ENCODE data around the gene CDKN2B.

The CDKN2B gene

GRCh38 chr9:21994556-21995005 is 14.5 kb downstream of the CDKN2B start, which contains the start of gene CDKN2B-AS1:
TSS of gene CDKN2B-AS1 (plus strand) at chr9:21994791.
- DNase-seq (ENCODE audit: low read depth, low spot score): peak; percentile 46

DNA sequence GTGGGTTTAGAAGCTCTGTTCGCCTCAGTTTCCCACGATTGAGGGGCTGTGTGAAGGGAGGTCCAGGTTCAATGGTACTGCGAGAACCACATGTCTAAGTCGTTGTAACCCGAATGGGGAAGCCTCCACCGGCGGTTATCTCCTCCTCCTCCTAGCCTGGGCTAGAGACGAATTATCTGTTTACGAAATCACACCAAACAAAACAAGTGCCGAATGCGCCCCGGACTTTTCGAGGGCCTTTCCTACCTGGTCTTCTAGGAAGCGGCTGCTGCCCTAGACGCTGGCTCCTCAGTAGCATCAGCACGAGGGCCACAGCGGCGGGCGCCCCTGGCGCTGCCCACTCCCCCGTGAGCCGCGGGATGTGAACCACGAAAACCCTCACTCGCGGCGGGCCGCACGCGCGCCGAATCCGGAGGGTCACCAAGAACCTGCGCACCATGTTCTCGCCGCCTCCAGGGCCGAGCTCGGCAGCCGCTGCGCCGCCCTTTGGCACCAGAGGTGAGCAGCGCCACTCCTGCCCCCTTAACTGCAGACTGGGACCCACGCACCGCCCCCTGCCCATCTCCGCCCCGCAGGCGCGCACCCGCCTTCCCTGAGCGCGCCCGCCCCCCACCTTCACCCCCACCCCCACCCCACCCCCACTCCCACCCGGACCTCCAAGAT is 15.1 kb downstream of the CDKN2B start, which contains the start of gene CDKN2A:
TSS of gene CDKN2A (minus strand) at position 500 of the 663 bp plus-strand sequence.
- peak; percentile 50 for DNase-seq (ENCODE audit: low read depth, low spot score)

- no peak for DNase-seq (ENCODE audit: low read depth, low spot score)
These were observed 16.1 kb downstream of the CDKN2B start for GRCh38 chr9:21993007-21993406.

DNA sequence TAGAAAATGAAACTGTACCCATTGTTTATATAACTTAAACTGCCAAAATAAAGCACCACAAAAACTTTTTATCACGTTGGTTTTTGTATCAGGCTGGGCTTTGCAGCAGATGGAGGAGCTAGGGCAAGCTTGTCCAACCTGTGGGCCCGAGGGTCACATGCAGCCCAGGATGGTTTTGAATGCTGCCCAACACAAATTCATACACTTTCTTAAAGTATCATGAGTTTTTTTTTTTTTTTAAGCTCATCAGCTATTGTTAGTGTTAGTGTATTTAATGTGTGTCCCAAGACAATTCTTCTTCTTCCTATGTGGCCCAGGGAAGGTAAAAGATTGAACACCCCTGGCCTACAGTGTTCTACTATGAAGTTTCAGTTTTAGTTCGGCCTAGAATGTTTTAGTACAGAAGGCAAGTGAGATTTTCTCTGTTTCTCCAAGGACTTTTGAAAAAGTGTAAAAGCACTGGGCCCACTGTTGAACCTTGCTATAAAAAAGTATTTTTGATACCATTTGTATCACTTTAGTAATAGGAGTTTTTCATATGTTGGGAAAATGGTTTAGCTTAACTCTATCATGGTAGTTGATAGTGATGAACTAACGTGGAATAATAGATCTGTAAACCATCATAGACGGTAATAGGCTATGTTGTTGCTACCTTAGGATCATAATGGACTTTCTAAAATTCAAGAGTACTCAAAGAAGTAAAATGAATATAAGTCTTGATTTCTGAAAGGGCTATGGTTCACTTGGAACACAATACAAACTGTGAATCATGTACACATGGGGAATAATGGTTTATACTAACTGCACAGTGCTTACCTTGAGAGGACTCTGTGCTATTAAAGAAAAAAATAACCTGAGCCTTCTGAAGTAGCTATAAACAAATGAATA is 17.8 kb downstream of the CDKN2B start:
- DNase-seq (ENCODE audit: low read depth, low spot score): no peak

- no peak for DNase-seq (ENCODE audit: low read depth, low spot score)
These were observed 19.5 kb downstream of the CDKN2B start for GRCh38 chr9:21989440-21990189.

- no peak for DNase-seq (ENCODE audit: low read depth, low spot score)
These were observed 20.8 kb downstream of the CDKN2B start for GRCh38 chr9:21988056-21988990.

- DNase-seq (ENCODE audit: low read depth, low spot score): no peak
These were observed 23.0 kb downstream of the CDKN2B start for GRCh38 chr9:21985964-21986667.

GRCh38 chr9:21984101-21984500 is 25.0 kb downstream of the CDKN2B start:
- no peak for DNase-seq (ENCODE audit: low read depth, low spot score)

DNA sequence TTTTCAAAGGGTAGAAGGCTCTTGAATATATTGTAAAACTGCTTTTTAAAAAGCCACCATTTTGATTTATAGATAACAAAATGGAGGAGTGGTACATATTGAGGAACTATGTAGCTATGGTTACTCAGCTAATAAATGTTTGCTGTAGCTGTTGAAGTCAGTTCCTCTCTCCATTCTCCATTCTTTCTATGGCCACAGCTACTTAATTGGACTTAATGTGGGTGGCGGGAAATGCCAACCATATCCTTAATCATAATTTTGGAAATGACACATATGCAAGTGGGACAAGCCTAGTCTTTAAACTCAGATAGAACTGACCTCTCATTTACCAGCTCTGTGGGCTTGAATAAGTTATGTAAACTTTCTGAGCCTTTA is 25.6 kb downstream of the CDKN2B start:
- DNase-seq (ENCODE audit: low read depth, low spot score): no peak

- DNase-seq (ENCODE audit: low read depth, low spot score): no peak
These were observed 26.1 kb downstream of the CDKN2B start for GRCh38 chr9:21982861-21983560.

GRCh38 chr9:21982391-21982790 is 26.7 kb downstream of the CDKN2B start:
- no peak for DNase-seq (ENCODE audit: low read depth, low spot score)

DNA sequence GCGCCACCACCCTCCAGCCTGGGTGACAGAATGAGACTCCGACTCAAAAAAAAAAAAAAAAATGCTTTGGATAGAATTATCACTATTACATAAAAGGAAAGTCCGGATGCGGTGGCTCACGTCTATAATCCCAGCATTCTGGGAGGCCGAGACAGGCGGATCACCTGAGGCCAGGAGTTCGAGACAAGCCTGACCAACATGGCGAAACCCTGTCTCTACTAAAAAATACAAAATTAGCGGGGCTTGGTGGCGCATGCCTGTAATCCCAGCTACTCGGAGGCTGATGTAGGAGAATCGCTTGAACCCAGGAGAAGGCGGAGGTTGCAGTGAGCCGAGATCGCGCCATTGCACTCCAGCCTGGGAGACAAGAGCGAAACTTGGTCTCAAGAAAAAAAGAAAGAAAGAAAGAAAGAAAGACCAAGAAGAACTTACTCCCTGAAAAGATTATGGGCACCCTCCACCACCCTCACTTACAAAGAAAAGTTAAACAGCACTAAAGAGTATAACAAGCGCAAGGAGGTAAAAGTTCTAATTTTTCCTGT is 32.7 kb downstream of the CDKN2B start:
- no peak for DNase-seq (ENCODE audit: low read depth, low spot score)

DNA sequence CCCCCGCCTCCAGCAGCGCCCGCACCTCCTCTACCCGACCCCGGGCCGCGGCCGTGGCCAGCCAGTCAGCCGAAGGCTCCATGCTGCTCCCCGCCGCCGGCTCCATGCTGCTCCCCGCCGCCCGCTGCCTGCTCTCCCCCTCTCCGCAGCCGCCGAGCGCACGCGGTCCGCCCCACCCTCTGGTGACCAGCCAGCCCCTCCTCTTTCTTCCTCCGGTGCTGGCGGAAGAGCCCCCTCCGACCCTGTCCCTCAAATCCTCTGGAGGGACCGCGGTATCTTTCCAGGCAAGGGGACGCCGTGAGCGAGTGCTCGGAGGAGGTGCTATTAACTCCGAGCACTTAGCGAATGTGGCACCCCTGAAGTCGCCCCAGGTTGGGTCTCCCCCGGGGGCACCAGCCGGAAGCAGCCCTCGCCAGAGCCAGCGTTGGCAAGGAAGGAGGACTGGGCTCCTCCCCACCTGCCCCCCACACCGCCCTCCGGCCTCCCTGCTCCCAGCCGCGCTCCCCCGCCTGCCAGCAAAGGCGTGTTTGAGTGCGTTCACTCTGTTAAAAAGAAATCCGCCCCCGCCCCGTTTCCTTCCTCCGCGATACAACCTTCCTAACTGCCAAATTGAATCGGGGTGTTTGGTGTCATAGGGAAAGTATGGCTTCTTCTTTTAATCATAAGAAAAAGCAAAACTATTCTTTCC is 34.2 kb downstream of the CDKN2B start:
- peak; percentile 66 for DNase-seq (ENCODE audit: low read depth, low spot score)

DNA sequence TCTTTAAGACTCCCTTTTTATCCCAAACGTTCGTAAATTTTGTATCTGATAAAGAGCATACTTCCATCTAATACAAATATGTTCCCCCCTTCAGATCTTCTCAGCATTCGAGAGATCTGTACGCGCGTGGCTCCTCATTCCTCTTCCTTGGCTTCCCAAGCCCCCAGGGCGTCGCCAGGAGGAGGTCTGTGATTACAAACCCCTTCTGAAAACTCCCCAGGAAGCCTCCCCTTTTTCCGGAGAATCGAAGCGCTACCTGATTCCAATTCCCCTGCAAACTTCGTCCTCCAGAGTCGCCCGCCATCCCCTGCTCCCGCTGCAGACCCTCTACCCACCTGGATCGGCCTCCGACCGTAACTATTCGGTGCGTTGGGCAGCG is 34.8 kb downstream of the CDKN2B start:
- DNase-seq (ENCODE audit: low read depth, low spot score): no peak

- no peak for DNase-seq (ENCODE audit: low read depth, low spot score)
These were observed 36.7 kb downstream of the CDKN2B start for GRCh38 chr9:21972361-21972760.

DNA sequence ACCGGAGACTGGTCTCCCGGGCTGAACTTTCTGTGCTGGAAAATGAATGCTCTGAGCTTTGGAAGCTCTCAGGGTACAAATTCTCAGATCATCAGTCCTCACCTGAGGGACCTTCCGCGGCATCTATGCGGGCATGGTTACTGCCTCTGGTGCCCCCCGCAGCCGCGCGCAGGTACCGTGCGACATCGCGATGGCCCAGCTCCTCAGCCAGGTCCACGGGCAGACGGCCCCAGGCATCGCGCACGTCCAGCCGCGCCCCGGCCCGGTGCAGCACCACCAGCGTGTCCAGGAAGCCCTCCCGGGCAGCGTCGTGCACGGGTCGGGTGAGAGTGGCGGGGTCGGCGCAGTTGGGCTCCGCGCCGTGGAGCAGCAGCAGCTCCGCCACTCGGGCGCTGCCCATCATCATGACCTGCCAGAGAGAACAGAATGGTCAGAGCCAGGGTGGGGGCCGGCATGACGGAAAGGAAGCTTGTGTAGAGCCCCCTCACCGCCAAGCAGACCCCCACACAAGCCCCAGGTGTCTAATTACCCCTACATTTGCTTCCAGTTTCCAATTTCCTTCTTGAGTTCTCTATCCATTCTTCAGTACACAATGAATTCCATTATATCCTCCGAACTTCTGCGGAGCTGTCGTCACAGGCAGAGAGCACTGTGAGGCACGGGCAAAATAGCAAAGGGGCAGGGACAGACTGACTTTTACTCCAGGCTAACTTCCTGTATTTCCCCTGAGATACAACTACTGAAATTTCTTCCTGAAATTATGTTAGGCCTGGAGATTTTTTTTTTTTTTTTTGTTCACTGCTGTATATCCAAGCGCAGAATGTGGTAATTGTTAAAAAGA is 38.1 kb downstream of the CDKN2B start:
- peak; percentile 15 for DNase-seq (ENCODE audit: low read depth, low spot score)

DNA sequence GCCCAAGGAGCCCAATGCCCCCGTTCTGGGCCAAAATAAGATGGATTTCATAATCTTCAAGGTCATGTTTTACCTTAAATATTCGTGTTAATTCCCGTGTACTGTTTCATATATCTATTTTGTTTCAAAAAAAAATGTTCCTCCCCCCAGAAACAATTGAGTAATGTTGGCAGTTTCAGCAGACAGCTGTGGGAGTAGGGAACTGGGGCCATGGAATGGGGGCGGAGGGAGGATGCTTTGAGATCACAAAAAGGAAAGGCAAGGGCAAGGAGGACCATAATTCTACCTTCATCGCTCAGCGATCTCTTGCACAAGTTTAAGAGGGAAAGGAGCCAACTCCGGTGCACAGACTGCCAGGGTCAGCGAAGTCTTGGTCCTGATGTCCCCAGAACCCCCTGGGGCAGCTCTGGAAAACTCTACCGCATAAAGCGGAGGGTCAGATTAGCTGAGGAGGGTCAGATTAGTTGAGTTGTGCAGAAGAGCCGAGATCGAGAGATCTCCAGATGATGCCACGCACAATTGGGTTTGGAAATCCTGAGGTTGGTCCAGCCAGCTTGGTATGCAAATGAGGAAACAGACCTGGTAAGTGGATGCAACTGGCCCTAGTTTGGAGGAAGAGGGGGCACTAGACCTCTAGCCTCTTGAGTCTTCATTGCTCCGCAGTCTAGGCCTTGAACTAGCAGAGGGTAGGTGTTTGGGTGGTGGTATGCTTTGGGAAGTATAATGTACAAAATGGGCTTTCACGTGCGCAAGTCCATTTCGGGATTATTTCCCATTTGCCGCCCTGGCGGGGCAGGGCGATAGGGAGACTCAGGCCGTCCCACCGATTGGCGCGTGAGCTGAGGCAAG is 38.9 kb downstream of the CDKN2B start:
- DNase-seq (ENCODE audit: low read depth, low spot score): no peak
